Lung (tissue), 12 donors: ENCODE results near the gene TNF. TPM values are rescaled to one million over a fixed set of nuclear protein-coding genes. Genes with fewer than 3 reads are reported as not detected.

Experiments used
- ATAC-seq: fragments of 200-7000 bp; cut with Tn5 transposase; one replicate; pipeline ENCODE4 v1.9.1; 2020; ENCODE audit warnings: moderate number of reproducible peaks; ENCODE audit not compliant: insufficient read depth, low FRiP score
- DNase-seq, 3 donors: peaks; one replicate each; pipeline ENCODE4 v3.0.0-alpha.2; 2013 to 2017
- H3K27ac ChIP-seq, 2 donors: one replicate each; pipeline ENCODE4 v1.5.1; 2013; ENCODE audit warnings: mild to moderate bottlenecking in 2 of 2, moderate library complexity in 2 of 2, control low read depth in 1 of 2, inconsistent platforms in 1 of 2, low read depth in 1 of 2, low read length in 1 of 2
- H3K27me3 ChIP-seq, 3 donors: one replicate each; pipeline ENCODE4 v1.5.1; 2013; ENCODE audit warnings: low read length in 2 of 3; ENCODE audit not compliant: control insufficient read depth in 3 of 3, insufficient read depth in 3 of 3
- H3K36me3 ChIP-seq, 4 donors: one replicate each; pipeline ENCODE4 v1.5.1; 2013; ENCODE audit warnings: low read length in 4 of 4, mild to moderate bottlenecking in 1 of 4, moderate library complexity in 1 of 4; ENCODE audit not compliant: control insufficient read depth in 4 of 4, insufficient read depth in 4 of 4
- H3K4me1 ChIP-seq, 5 donors: one replicate each; pipeline ENCODE4 v1.5.1; 2013; ENCODE audit warnings: low read length in 5 of 5, mild to moderate bottlenecking in 2 of 5, moderate library complexity in 1 of 5; ENCODE audit not compliant: control insufficient read depth in 5 of 5, insufficient read depth in 5 of 5
- H3K4me3 ChIP-seq: one replicate; pipeline ENCODE4 v1.5.1; 2013; ENCODE audit warnings: mild to moderate bottlenecking, control low read depth, moderate library complexity
- H3K9ac ChIP-seq, 2 donors: one replicate each; pipeline ENCODE4 v1.5.1; 2013; ENCODE audit warnings: low read length in 2 of 2, control low read depth in 1 of 2; ENCODE audit not compliant: insufficient read depth in 1 of 2
- H3K9me3 ChIP-seq, 4 donors: one replicate each; pipeline ENCODE4 v1.5.1; 2013; ENCODE audit warnings: low read length in 3 of 4, mild to moderate bottlenecking in 1 of 4, moderate library complexity in 1 of 4; ENCODE audit not compliant: control insufficient read depth in 4 of 4, insufficient read depth in 3 of 4
- CTCF ChIP-seq: IDR thresholded peaks from 2 replicates; pipeline ENCODE4 v1.5.1; 2012; ENCODE audit warnings: mild to moderate bottlenecking; ENCODE audit errors: control extremely low read depth, extremely low read depth
- WGBS, 2 donors: extraction: QIAGEN DNeasy Blood & Tissue Kit; methylation state at CpG; one replicate each; pipeline ENCODE4 v1.1.7; 2013; 5-methylcytosine and 5-hydroxymethylcytosine counted together
- polyA plus RNA-seq, 2 donors: library from polyadenylated mRNA; stranded (reverse); fragments of 200-250 nt; gene quantifications; one replicate each; pipeline ENCODE4 v1.2.1, GENCODE V29; 2013
- total RNA-seq, 2 donors: library from RNA; depleted of rRNA in 1 of 2; stranded (reverse); fragments of >200 nt in 1 of 2; gene quantifications; one replicate each; pipeline ENCODE4 v1.2.1, GENCODE V29; 2014 to 2021
- donor health status: control.
- donor health status: control.
- donor health status: Bipolar disorder and iron deficiency.
- donor health status: healthy.
- donor health status: DM: yes; HTN: yes; CAD: no.

Gene TNF
- total and polyA plus RNA-seq, 4 donors, result 0.23 to 15.7 (median 4.1) TPM

GRCh38 chr6:31533455-31533841 is 41.9 kb upstream of the TNF start:
- Histone ChIP-seq H3K9me3 (no peaks in the 10 kb centered on the region), H3K4me1 (peaks cover 0 to 6% (median 0%) of the 10 kb centered on the region in 5 donors), H3K9ac (no peak overlapping the region), H3K4me3 (no peak overlapping the region), H3K27ac (no peak overlapping the region), H3K36me3 (peaks cover 45 to 63% (median 54%) of the 10 kb centered on the region in 4 donors), H3K27me3 (no peaks in the 10 kb centered on the region)
- no peak for TF ChIP-seq CTCF
- ATAC-seq (no peak), DNase-seq (no peak)
- 82 to 90% methylated on average over 1 of the region's 1 CpG for WGBS, 2 donors

DNA sequence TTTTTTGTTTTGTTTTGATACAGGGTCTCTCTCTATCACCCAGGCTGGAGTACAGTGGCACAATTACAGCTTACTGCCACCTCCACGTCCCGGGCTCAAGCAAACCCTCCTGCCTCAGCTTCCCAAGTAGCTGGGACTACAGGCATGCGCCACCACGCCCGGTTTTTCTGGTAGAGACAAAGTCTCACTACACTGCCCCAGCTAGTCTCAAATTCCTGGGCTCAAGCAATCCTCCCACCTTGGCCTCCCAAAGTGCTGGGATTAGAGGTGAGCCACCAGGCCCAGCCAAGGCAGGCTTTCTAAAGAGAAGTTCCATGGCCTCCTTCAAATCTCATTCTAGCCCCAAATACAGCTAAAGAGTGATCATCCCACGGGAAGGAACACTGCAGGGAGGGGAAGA is 41.4 kb upstream of the TNF start:
- Histone ChIP-seq H3K9me3 (no peaks in the 10 kb centered on the region), H3K4me3 (no peak overlapping the region), H3K9ac (no peak overlapping the region), H3K4me1 (peaks cover 3 to 11% (median 5%) of the 10 kb centered on the region in 5 donors), H3K36me3 (peaks cover 50 to 69% (median 60%) of the 10 kb centered on the region in 4 donors), H3K27ac (no peak overlapping the region), H3K27me3 (no peaks in the 10 kb centered on the region)
- DNase-seq, result no peak
- no peak for TF ChIP-seq CTCF
- WGBS, 2 donors, result 91 to 95% methylated on average over 6 of the region's 6 CpGs
- ATAC-seq, result no peak

DNA sequence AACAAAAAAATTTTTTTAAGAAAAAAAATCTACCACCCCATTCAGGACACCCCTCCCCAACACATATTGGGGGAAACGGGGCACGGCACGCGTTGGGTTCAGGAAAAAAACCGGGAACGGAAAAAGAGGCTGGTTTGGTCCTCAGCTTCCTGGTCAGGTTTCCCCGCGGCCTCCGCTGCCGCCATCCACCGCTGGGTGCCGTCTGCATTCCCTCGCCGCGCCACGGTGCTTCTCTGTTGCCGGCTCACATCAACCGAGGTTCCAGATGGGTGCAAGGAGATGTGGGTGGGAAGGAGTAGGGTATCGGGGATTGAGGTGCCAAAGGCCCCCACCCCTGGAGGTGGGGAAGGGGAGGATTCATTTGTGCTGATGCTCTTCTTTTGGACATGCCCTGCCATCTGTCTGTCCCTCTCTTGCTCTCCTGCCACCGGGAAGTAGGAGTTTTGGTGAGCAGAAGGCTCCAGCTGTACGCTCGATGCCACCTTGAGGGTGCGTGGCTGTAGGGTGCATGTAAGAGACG is 40.8 kb upstream of the TNF start:
- Histone ChIP-seq H3K27me3 (no peaks in the 10 kb centered on the region), H3K4me3 (no peak overlapping the region), H3K36me3 (peaks cover 55 to 74% (median 63%) of the 10 kb centered on the region in 4 donors), H3K4me1 (peaks cover 3 to 13% (median 11%) of the 10 kb centered on the region in 5 donors), H3K27ac (no peak overlapping the region), H3K9me3 (no peaks in the 10 kb centered on the region), H3K9ac (no peak overlapping the region)
- 90 to 92% methylated on average over 24 of the region's 24 CpGs for WGBS, 2 donors
- DNase-seq (no peak), ATAC-seq (no peak)
- TF ChIP-seq CTCF, result no peak
